Caco-2 (cell line): ENCODE data around the gene INSYN1. TPM values are rescaled to one million over a fixed set of nuclear protein-coding genes. Genes with fewer than 3 reads are reported as not detected.

Source experiments
- BruUV-seq: library from RNA; stranded (reverse); fragments of 400-500 nt; replicated peaks from 2 replicates; lab custom pipeline; 2021; lab: Mats Ljungman, UMichigan
- CTCF ChIA-PET: fragments of 300-600 bp; sonication (Branson Sonifier 250); formaldehyde crosslinking; loops from one replicate; lab custom pipeline; 2022; ENCODE audit warnings: antibody characterized with exemption; lab: Charles Lee
- POLR2A ChIA-PET: fragments of 300-600 bp; sonication (Branson Sonifier 250); formaldehyde crosslinking; loops from one replicate; lab custom pipeline; 2022; ENCODE audit warnings: antibody characterized with exemption; lab: Charles Lee
- DNase-seq, 2 experiments: peaks; one replicate each; pipeline versions ENCODE4 v3.0.0 to v3.0.0-alpha.2; 2020 to 2022
- H3K27me3 ChIP-seq: replicated peaks from 2 replicates; pipeline ENCODE4 v1.6.0; 2011; ENCODE audit warnings: low read length; ENCODE audit not compliant: control insufficient read depth, insufficient read depth
- H3K36me3 ChIP-seq: 2 replicates; pipeline ENCODE4 v1.5.1; 2011; ENCODE audit warnings: low read length; ENCODE audit not compliant: control insufficient read depth, insufficient read depth
- H3K4me1 ChIP-seq: fragments of 250-450 bp; sonication (Bioruptor Pico); 2 replicates; pipeline ENCODE4 v1.5.1; 2020; ENCODE audit warnings: mild to moderate bottlenecking
- H3K4me3 ChIP-seq: 2 replicates; pipeline ENCODE4 v1.5.1; 2011; ENCODE audit warnings: low read depth, mild to moderate bottlenecking, control low read depth, low read length
- H3K9me3 ChIP-seq: fragments of 250-450 bp; sonication (Bioruptor Pico); 2 replicates; pipeline ENCODE4 v1.5.1; 2020; ENCODE audit warnings: mild to moderate bottlenecking, moderate library complexity
- H3K27ac Mint-ChIP-seq: one replicate; pipeline ENCODE4 v1.8.0; 2022; ENCODE audit warnings: mixed read lengths; ENCODE audit not compliant: unreplicated experiment
- H3K27me3 Mint-ChIP-seq: one replicate; pipeline ENCODE4 v1.8.0; 2022; ENCODE audit warnings: mixed read lengths; ENCODE audit not compliant: insufficient read depth, unreplicated experiment
- H3K36me3 Mint-ChIP-seq: one replicate; pipeline ENCODE4 v1.8.0; 2022; ENCODE audit warnings: mild to moderate bottlenecking, mixed read lengths; ENCODE audit not compliant: insufficient read depth, unreplicated experiment
- H3K4me1 Mint-ChIP-seq: one replicate; pipeline ENCODE4 v1.8.0; 2022; ENCODE audit warnings: low read depth, mixed read lengths; ENCODE audit not compliant: unreplicated experiment
- H3K4me3 Mint-ChIP-seq: one replicate; pipeline ENCODE4 v1.8.0; 2022; ENCODE audit warnings: mild to moderate bottlenecking, moderate library complexity, mixed read lengths; ENCODE audit not compliant: unreplicated experiment
- H3K9me3 Mint-ChIP-seq: one replicate; pipeline ENCODE4 v1.8.0; 2022; ENCODE audit warnings: mixed read lengths; ENCODE audit not compliant: unreplicated experiment
- CTCF ChIP-seq, 2 experiments: fragments of 200-600 bp in 1 of 2; IDR thresholded peaks; 1 replicate in 1 of 2; 2 replicates in 1 of 2; pipeline versions ENCODE4 v1.5.1 to v1.8.0; 2011 to 2022; ENCODE audit warnings: antibody characterized with exemption in 1 of 2, control low read depth in 1 of 2, inconsistent platforms in 1 of 2, low read depth in 1 of 2, low read length in 1 of 2, mild to moderate bottlenecking in 1 of 2, moderate library complexity in 1 of 2; ENCODE audit not compliant: insufficient read depth in 1 of 2, severe bottlenecking in 1 of 2, unreplicated experiment in 1 of 2
- intact Hi-C: fragments of 100-400 bp; cut with micrococcal nuclease; formaldehyde crosslinking; loops from one replicate; pipeline ENCODE4 v1.10.0; 2022; ENCODE audit not compliant: unreplicated experiment
- total RNA-seq: library from RNA; stranded (reverse); gene quantifications from 2 replicates; pipeline ENCODE4 v1.2.3, GENCODE V29; 2022

The INSYN1 gene
- total RNA-seq, 1 experiment from 2014 or later: 0.41 TPM

GRCh38 chr15:73779974-73780373 lies 26.8 kb upstream of the INSYN1 start:
- Mint-ChIP-seq H3K27ac (no peak overlapping the region), H3K36me3 (no peaks in the 10 kb centered on the region), H3K27me3 (peaks cover 7% of the 10 kb centered on the region), H3K4me1 (no peaks in the 10 kb centered on the region), H3K9me3 (no peaks in the 10 kb centered on the region), H3K4me3 (no peak overlapping the region)
- H3K4me1 ChIP-seq: no peaks in the 10 kb centered on the region
- no TSS peak for BruUV-seq
- H3K36me3 ChIP-seq: no peaks in the 10 kb centered on the region
- POLR2A ChIA-PET: no interaction called here
- no peak for TF ChIP-seq CTCF (IDR thresholded peaks at IDR 0.05; ENCODE audit: insufficient read depth in 1 of 2, low read depth in 1 of 2, low read length in 1 of 2, severe bottlenecking in 1 of 2, unreplicated experiment in 1 of 2)
- intact Hi-C loops: no loop called here
- CTCF ChIA-PET: no interaction called here
- no peak overlapping the region for H3K4me3 ChIP-seq
- no peaks in the 10 kb centered on the region for H3K9me3 ChIP-seq
- no peak for DNase-seq
- H3K27me3 ChIP-seq: no peaks in the 10 kb centered on the region

GRCh38 chr15:73777741-73778140 lies 24.6 kb upstream of the INSYN1 start:
- no peak for DNase-seq
- no peaks in the 10 kb centered on the region for H3K27me3 ChIP-seq
- POLR2A ChIA-PET: no interaction called here
- no peaks in the 10 kb centered on the region for H3K36me3 ChIP-seq
- BruUV-seq: no TSS peak
- peaks cover 3% of the 10 kb centered on the region for H3K27me3 Mint-ChIP-seq
- no peak overlapping the region for H3K4me3 Mint-ChIP-seq
- H3K4me3 ChIP-seq: no peak overlapping the region
- no peaks in the 10 kb centered on the region for H3K4me1 ChIP-seq
- intact Hi-C loops: no loop called here
- no peaks in the 10 kb centered on the region for H3K9me3 ChIP-seq
- no peaks in the 10 kb centered on the region for H3K36me3 Mint-ChIP-seq
- CTCF ChIA-PET: no interaction called here
- H3K9me3 Mint-ChIP-seq: no peaks in the 10 kb centered on the region
- no peak overlapping the region for H3K27ac Mint-ChIP-seq
- TF ChIP-seq CTCF (IDR thresholded peaks at IDR 0.05; ENCODE audit: insufficient read depth in 1 of 2, low read depth in 1 of 2, low read length in 1 of 2, severe bottlenecking in 1 of 2, unreplicated experiment in 1 of 2): no peak
- no peaks in the 10 kb centered on the region for H3K4me1 Mint-ChIP-seq

GRCh38 chr15:73773428-73773827 lies 20.3 kb upstream of the INSYN1 start:
- intact Hi-C loops: no loop called here
- Mint-ChIP-seq H3K4me1 (no peaks in the 10 kb centered on the region), H3K36me3 (no peaks in the 10 kb centered on the region), H3K4me3 (no peak overlapping the region), H3K9me3 (no peaks in the 10 kb centered on the region), H3K27me3 (peaks cover 19% of the 10 kb centered on the region), H3K27ac (no peak overlapping the region)
- H3K36me3 ChIP-seq: no peaks in the 10 kb centered on the region
- TF ChIP-seq CTCF (IDR thresholded peaks at IDR 0.05; ENCODE audit: insufficient read depth in 1 of 2, low read depth in 1 of 2, low read length in 1 of 2, severe bottlenecking in 1 of 2, unreplicated experiment in 1 of 2): no peak
- ChIA-PET POLR2A (no interaction called here), CTCF (no interaction called here)
- DNase-seq: no peak
- H3K4me1 ChIP-seq: no peaks in the 10 kb centered on the region
- H3K9me3 ChIP-seq: no peaks in the 10 kb centered on the region
- no peaks in the 10 kb centered on the region; the same call in 1 of the 2 replicates for H3K27me3 ChIP-seq
- no peak overlapping the region for H3K4me3 ChIP-seq
- BruUV-seq: no TSS peak
